ENCODE data around the gene KCNK4. TPM values are rescaled to one million over a fixed set of nuclear protein-coding genes. Genes with fewer than 3 reads are reported as not detected.

KCNK4 gene
- total and polyA plus RNA-seq, 5 donors from 2014 or later = not detected

DNA sequence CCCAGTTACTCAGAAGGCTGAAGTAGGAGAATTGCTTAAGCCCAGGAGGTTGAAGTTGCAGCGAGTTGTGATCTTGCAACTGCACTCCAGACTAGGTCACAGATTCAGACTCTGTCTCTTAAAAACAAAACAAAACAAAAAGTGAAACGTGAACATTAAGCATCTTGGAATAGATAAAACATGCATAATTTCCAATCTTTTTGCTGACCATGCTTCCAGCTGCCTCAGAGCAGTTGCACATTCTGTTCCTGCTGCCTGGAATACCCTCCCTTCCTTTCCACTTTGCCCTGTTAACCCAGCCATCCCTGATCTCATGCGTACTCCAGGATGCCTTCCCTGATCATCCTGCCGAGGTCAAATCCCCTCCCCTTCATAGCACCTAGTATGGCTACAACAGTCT, 48.2 kb downstream of the KCNK4 start:
- H3K27ac Mint-ChIP-seq = peak overlapping the region; percentile 95 to 97 (median 96)
- no peaks in the 10 kb centered on the region for H3K27me3 Mint-ChIP-seq
- ATAC-seq (ENCODE audit: low read depth in 2 of 2) (no peak), DNase-seq (peak in 1 of 3 donors; percentile 36)
- Histone ChIP-seq H3K4me3 (ENCODE audit: low read depth, low read length) (peak overlapping the region; percentile 68), H3K27me3 (ENCODE audit: control insufficient read depth, insufficient read depth, low read length) (no peaks in the 10 kb centered on the region), H3K4me1 (ENCODE audit: control insufficient read depth, insufficient read depth, low read length, poor library complexity, severe bottlenecking) (peaks cover 36% of the 10 kb centered on the region), H3K27ac (ENCODE audit: insufficient read depth, low read length, poor library complexity, severe bottlenecking) (peak overlapping the region; percentile 92), H3K36me3 (ENCODE audit: control insufficient read depth, insufficient read depth, low read length) (peaks cover 18% of the 10 kb centered on the region), H3K9me3 (ENCODE audit: control insufficient read depth in 2 of 2, low read length in 2 of 2) (no peaks in the 10 kb centered on the region)
- H3K4me3 Mint-ChIP-seq = peak overlapping the region; percentile 80 to 95 (median 88)
- peaks cover 0 to 52% (median 25%) of the 10 kb centered on the region in 4 donors for H3K4me1 Mint-ChIP-seq
- H3K9me3 Mint-ChIP-seq = no peaks in the 10 kb centered on the region
- H3K36me3 Mint-ChIP-seq = peaks cover 4% of the 10 kb centered on the region

DNA sequence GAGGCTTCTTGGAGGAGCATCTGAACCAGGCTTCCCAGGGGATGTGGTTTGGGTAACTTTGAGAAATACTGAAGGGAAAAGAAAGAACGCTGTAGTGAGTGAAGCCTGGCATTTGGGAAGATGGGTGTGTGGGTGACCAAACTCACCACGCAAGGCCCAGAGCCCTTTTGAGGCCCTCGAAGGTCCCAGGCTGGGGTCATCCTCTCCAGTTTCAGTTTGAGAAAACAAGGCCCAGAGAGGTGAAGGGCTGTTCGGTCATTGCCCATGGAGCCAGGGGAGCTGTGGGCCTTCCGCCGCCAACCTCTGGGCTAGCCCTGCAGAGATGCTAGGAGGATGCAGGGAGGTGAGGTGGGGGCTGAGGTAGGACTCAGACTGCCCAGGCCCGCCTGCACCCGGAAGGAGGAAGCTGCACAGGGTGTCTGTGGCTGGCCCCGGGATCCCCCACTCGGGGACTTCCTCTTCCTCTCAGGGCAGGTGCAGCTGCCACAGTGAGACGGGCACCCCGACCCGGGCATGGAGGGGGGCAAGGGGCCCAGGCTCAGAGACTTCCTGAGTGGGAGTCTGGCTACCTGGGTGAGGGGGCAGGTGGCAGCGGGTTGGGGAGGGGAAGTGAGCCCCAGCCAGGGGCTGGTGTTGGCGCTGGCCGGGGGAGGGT, 48.8 kb downstream of the KCNK4 start, which contains the start of gene CCDC88B:
TSS of gene CCDC88B (plus strand) at position 451 of the 655 bp plus-strand sequence. CDS start at position 514, 63 bp downstream.
- Mint-ChIP-seq H3K9me3 (no peaks in the 10 kb centered on the region), H3K4me3 (peak within 1 kb of the TSS; percentile 80 to 95 (median 88)), H3K36me3 (peaks cover 4% of the 10 kb centered on the region), H3K4me1 (peaks cover 0 to 52% (median 25%) of the 10 kb centered on the region in 4 donors), H3K27me3 (no peaks in the 10 kb centered on the region), H3K27ac (peak within 1 kb of the TSS; percentile 95 to 97 (median 96))
- peaks cover 36% of the 10 kb centered on the region for H3K4me1 ChIP-seq (ENCODE audit: control insufficient read depth, insufficient read depth, low read length, poor library complexity, severe bottlenecking)
- no peaks in the 10 kb centered on the region for H3K9me3 ChIP-seq (ENCODE audit: control insufficient read depth in 2 of 2, low read length in 2 of 2)
- H3K36me3 ChIP-seq (ENCODE audit: control insufficient read depth, insufficient read depth, low read length) = peaks cover 15% of the 10 kb centered on the region
- peak within 1 kb of the TSS; percentile 68 for H3K4me3 ChIP-seq (ENCODE audit: low read depth, low read length)
- ATAC-seq (ENCODE audit: low read depth in 2 of 2) (peak; percentile 91 to 94), DNase-seq (peak; percentile 82 to 93 (median 89))
- no peaks in the 10 kb centered on the region for H3K27me3 ChIP-seq (ENCODE audit: control insufficient read depth, insufficient read depth, low read length)
- peak within 1 kb of the TSS; percentile 92 for H3K27ac ChIP-seq (ENCODE audit: insufficient read depth, low read length, poor library complexity, severe bottlenecking)

DNA sequence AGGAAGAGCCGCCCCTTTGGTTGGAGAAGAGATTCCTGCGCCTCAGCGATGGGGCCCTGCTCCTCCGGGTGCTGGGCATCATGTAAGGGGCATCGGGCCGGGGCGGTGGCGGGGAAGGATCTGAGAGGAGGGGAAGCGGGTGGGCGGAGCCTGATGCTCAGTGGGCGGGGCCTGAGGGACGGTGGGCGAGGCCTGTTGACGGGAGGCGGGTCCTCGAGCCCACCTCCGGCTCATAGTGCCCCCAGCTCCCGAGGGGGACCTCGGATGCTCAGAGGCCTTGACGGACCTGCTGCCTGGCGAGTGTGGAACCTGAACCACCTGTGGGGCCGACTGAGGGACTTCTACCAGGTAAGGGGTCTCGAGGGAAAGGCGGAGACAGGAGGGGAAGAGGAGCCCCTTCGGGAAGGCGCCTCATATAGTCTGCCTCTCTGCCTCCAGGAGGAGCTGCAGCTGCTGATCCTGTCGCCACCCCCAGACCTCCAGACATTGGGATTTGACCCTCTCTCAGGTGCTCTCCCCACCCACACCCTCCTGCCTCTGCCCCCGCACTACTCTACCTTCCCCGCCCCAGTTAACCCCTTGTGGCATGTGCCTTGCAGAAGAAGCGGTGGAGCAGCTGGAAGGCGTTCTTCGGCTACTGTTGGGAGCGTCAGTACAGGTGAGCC, 49.7 kb downstream of the KCNK4 start:
- ATAC-seq (ENCODE audit: low read depth in 2 of 2) = peak; percentile 14 to 17
- peaks cover 15% of the 10 kb centered on the region for H3K36me3 ChIP-seq (ENCODE audit: control insufficient read depth, insufficient read depth, low read length)
- Mint-ChIP-seq H3K36me3 (peaks cover 11% of the 10 kb centered on the region), H3K9me3 (no peaks in the 10 kb centered on the region), H3K4me1 (peaks cover 0 to 57% (median 25%) of the 10 kb centered on the region in 4 donors), H3K4me3 (peak overlapping the region; percentile 80 to 95 (median 88)), H3K27ac (peak overlapping the region; percentile 79 to 97 (median 95)), H3K27me3 (no peaks in the 10 kb centered on the region)
- H3K27me3 ChIP-seq (ENCODE audit: control insufficient read depth, insufficient read depth, low read length) = no peaks in the 10 kb centered on the region
- peak; percentile 63 to 71 (median 67) for DNase-seq
- peaks cover 36% of the 10 kb centered on the region for H3K4me1 ChIP-seq (ENCODE audit: control insufficient read depth, insufficient read depth, low read length, poor library complexity, severe bottlenecking)
- H3K27ac ChIP-seq (ENCODE audit: insufficient read depth, low read length, poor library complexity, severe bottlenecking) = peak overlapping the region; percentile 92
- no peak overlapping the region for H3K4me3 ChIP-seq (ENCODE audit: low read depth, low read length)
- H3K9me3 ChIP-seq (ENCODE audit: control insufficient read depth in 2 of 2, low read length in 2 of 2) = no peaks in the 10 kb centered on the region

DNA sequence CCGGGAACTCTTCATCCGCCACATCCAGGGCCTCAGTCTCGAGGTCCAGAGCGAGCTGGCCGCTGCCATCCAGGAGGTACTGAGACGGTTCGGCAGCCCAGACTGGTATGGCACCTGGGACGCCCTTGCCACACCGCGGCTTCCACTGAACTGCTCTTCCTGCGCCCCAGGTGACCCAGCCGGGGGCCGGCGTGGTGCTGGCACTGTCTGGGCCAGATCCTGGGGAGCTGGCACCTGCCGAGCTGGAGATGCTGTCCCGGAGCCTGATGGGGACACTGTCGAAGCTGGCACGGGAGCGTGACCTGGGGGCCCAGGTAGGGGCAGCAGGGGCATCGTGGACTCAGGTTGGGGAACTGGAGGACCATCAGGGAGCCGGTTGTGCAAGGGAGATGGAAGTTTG, 50.3 kb downstream of the KCNK4 start:
- H3K9me3 Mint-ChIP-seq = no peaks in the 10 kb centered on the region
- H3K9me3 ChIP-seq (ENCODE audit: control insufficient read depth in 2 of 2, low read length in 2 of 2) = no peaks in the 10 kb centered on the region
- H3K4me3 Mint-ChIP-seq = peak overlapping the region; percentile 61 to 89 (median 79)
- ATAC-seq (ENCODE audit: low read depth in 2 of 2) = no peak
- H3K36me3 ChIP-seq (ENCODE audit: control insufficient read depth, insufficient read depth, low read length) = peaks cover 15% of the 10 kb centered on the region
- peaks cover 0 to 57% (median 26%) of the 10 kb centered on the region in 4 donors for H3K4me1 Mint-ChIP-seq
- no peak overlapping the region for H3K4me3 ChIP-seq (ENCODE audit: low read depth, low read length)
- peaks cover 36% of the 10 kb centered on the region for H3K4me1 ChIP-seq (ENCODE audit: control insufficient read depth, insufficient read depth, low read length, poor library complexity, severe bottlenecking)
- peak overlapping the region in 1 of 3 donors; percentile 95 for H3K27ac Mint-ChIP-seq
- no peak for DNase-seq
- H3K27ac ChIP-seq (ENCODE audit: insufficient read depth, low read length, poor library complexity, severe bottlenecking) = peak overlapping the region; percentile 92
- no peaks in the 10 kb centered on the region for H3K27me3 Mint-ChIP-seq
- H3K36me3 Mint-ChIP-seq = peaks cover 13% of the 10 kb centered on the region
- H3K27me3 ChIP-seq (ENCODE audit: control insufficient read depth, insufficient read depth, low read length) = no peaks in the 10 kb centered on the region

DNA sequence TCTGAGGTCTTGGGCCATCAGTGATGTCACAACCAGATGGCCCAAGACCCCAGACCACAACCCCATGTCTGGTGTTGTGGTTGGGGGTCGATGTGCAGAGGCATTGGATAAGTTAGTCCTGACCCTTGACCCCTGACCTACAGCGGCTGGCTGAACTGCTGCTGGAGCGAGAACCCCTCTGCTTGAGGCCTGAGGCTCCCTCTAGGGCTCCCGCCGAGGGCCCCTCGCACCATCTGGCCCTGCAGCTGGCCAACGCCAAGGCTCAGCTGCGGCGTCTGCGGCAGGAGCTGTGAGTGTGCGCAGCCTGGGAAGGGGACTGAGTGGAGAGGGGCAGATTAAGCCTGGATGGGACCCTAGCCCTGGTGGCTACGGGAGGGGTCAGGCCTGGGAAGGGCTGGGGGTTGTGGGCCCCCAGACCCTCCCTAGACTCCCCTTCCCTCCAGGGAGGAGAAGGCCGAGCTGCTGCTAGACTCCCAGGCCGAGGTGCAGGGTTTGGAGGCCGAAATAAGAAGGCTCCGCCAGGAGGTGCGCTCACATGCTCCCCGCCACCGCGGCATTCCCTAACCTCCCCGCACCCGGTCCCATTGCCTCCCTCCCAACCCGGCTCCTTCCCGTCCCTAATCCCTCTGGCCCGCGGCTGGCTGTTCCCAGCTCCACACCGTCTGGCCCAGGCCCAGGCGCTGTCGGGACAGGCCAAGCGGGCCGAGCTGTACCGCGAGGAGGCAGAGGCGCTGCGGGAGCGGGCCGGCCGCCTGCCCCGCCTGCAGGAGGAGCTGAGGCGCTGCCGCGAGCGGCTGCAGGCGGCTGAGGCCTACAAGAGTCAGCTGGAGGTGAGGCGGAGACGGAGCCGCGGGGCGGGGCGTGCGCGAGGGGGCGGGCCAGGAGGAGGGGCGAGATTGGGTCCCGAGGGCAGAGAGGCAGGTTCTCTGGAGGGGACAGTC, 51.0 kb downstream of the KCNK4 start:
- Mint-ChIP-seq H3K27ac (peak overlapping the region in 1 of 3 donors; percentile 20), H3K4me1 (peaks cover 0 to 57% (median 26%) of the 10 kb centered on the region in 4 donors), H3K4me3 (peak overlapping the region; percentile 44 to 80 (median 61)), H3K27me3 (no peaks in the 10 kb centered on the region), H3K9me3 (no peaks in the 10 kb centered on the region), H3K36me3 (peaks cover 13% of the 10 kb centered on the region)
- DNase-seq = peak; percentile 83 to 91 (median 87)
- peaks cover 15% of the 10 kb centered on the region for H3K36me3 ChIP-seq (ENCODE audit: control insufficient read depth, insufficient read depth, low read length)
- ATAC-seq (ENCODE audit: low read depth in 2 of 2) = peak; percentile 60 to 68
- no peak overlapping the region for H3K4me3 ChIP-seq (ENCODE audit: low read depth, low read length)
- no peaks in the 10 kb centered on the region for H3K27me3 ChIP-seq (ENCODE audit: control insufficient read depth, insufficient read depth, low read length)
- no peaks in the 10 kb centered on the region for H3K9me3 ChIP-seq (ENCODE audit: control insufficient read depth in 2 of 2, low read length in 2 of 2)
- H3K4me1 ChIP-seq (ENCODE audit: control insufficient read depth, insufficient read depth, low read length, poor library complexity, severe bottlenecking) = peaks cover 36% of the 10 kb centered on the region
- H3K27ac ChIP-seq (ENCODE audit: insufficient read depth, low read length, poor library complexity, severe bottlenecking) = peak overlapping the region; percentile 23

DNA sequence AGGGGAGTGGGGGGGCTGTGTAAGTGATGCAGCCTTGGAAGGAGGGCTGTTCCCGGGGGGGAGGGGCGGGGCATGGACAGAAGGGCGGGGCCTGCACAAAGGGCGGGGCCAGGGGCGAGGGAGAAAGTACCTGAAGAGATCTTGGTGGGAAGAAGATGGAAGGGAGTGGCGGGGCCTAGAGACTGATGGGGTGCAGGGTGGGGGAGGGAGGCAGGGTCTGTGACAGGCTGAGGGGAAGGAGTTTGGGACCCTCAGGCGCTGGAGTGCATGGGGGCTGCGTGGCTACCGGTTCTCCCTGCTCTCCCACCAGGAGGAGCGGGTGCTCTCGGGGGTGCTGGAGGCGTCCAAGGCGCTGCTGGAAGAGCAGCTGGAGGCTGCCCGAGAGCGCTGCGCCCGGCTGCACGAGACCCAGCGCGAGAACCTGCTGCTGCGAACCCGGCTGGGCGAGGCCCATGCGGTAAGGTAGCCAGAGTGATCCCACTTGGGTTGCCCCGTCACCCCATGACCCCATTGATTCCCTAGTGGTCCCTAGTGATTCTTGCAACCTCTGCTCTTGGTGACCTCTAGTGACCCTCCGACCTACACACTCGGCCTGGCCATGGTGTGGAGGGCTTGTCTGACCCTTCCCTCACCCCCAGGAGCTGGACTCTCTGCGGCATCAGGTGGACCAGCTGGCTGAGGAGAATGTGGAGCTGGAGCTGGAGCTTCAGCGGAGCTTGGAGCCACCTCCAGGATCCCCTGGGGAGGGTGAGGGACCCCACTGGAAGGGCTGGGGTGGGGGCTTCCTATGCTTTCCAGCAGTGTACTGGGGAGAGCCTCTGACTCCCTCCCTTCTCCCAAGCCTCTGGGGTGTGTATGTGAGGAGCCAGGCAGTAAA, 52.0 kb downstream of the KCNK4 start:
- H3K36me3 Mint-ChIP-seq = peaks cover 9% of the 10 kb centered on the region
- H3K27me3 Mint-ChIP-seq = no peaks in the 10 kb centered on the region
- no peaks in the 10 kb centered on the region for H3K9me3 ChIP-seq (ENCODE audit: control insufficient read depth in 2 of 2, low read length in 2 of 2)
- H3K27ac ChIP-seq (ENCODE audit: insufficient read depth, low read length, poor library complexity, severe bottlenecking) = peak overlapping the region; percentile 23
- H3K4me3 Mint-ChIP-seq = peak overlapping the region in 3 of 4 donors; percentile 7 to 54 (median 44)
- H3K36me3 ChIP-seq (ENCODE audit: control insufficient read depth, insufficient read depth, low read length) = peaks cover 18% of the 10 kb centered on the region
- ATAC-seq (ENCODE audit: low read depth in 2 of 2) (no peak), DNase-seq (no peak)
- H3K27ac Mint-ChIP-seq = no peak overlapping the region
- H3K27me3 ChIP-seq (ENCODE audit: control insufficient read depth, insufficient read depth, low read length) = no peaks in the 10 kb centered on the region
- H3K4me1 Mint-ChIP-seq = peaks cover 0 to 50% (median 21%) of the 10 kb centered on the region in 4 donors
- H3K9me3 Mint-ChIP-seq = no peaks in the 10 kb centered on the region
- H3K4me1 ChIP-seq (ENCODE audit: control insufficient read depth, insufficient read depth, low read length, poor library complexity, severe bottlenecking) = peaks cover 36% of the 10 kb centered on the region
- no peak overlapping the region for H3K4me3 ChIP-seq (ENCODE audit: low read depth, low read length)
